GM23338 (cell line): ENCODE data around the gene HOXB3.

Experiments used
- CREB1 ChIP-seq: fragments of 250-450 bp; sonication (Bioruptor Pico); IDR thresholded peaks from 2 replicates; pipeline ENCODE4 v1.5.0; 2020; ENCODE audit warnings: low read depth, mild to moderate bottlenecking, moderate library complexity
- ETS1 ChIP-seq: IDR thresholded peaks from 2 replicates; pipeline ENCODE4 v1.6.1; 2016; ENCODE audit warnings: antibody characterized with exemption
- EZH2 ChIP-seq: fragments of 200-600 bp; sonication (generic); IDR thresholded peaks from one replicate; pipeline ENCODE4 v1.8.0; 2017; ENCODE audit warnings: antibody characterized with exemption, mild to moderate bottlenecking, low read depth; ENCODE audit not compliant: unreplicated experiment
- EZH2phosphoT487 ChIP-seq: fragments of 200-600 bp; sonication (generic); IDR thresholded peaks from one replicate; pipeline ENCODE4 v1.8.1; 2018; ENCODE audit warnings: antibody characterized with exemption; ENCODE audit not compliant: unreplicated experiment
- POLR2AphosphoS5 ChIP-seq: IDR thresholded peaks from 2 replicates; pipeline ENCODE4 v1.6.1; 2016; ENCODE audit warnings: antibody characterized with exemption, low read depth
- ZNF331 ChIP-seq: fragments of 250-450 bp; sonication (Bioruptor Pico); IDR thresholded peaks from 2 replicates; pipeline ENCODE4 v1.5.0; 2020; ENCODE audit warnings: low read depth, mild to moderate bottlenecking, moderate library complexity
- TF ChIP-seq, protein P1 (sequence below), 2 experiments: fragments of 200-600 bp in 1 of 2; sonication (generic) in 1 of 2; conservative IDR thresholded peaks; 2 replicates each; pipeline versions ENCODE4 v1.5.1 to v1.6.1; 2016 to 2017; ENCODE audit warnings: antibody characterized with exemption in 2 of 2, low read depth in 2 of 2, mild to moderate bottlenecking in 2 of 2, moderate library complexity in 1 of 2
- TF ChIP-seq, protein P2 (sequence below): fragments of 250-450 bp; sonication (Bioruptor Pico); IDR thresholded peaks from 2 replicates; pipeline ENCODE4 v1.5.0; 2020; ENCODE audit warnings: mild to moderate bottlenecking, moderate library complexity
- TF ChIP-seq, protein P3 (sequence below): IDR thresholded peaks from one replicate; pipeline ENCODE4 v1.6.1; 2018; ENCODE audit warnings: antibody characterized with exemption; ENCODE audit not compliant: unreplicated experiment

- TF ChIP-seq, protein P1, sequence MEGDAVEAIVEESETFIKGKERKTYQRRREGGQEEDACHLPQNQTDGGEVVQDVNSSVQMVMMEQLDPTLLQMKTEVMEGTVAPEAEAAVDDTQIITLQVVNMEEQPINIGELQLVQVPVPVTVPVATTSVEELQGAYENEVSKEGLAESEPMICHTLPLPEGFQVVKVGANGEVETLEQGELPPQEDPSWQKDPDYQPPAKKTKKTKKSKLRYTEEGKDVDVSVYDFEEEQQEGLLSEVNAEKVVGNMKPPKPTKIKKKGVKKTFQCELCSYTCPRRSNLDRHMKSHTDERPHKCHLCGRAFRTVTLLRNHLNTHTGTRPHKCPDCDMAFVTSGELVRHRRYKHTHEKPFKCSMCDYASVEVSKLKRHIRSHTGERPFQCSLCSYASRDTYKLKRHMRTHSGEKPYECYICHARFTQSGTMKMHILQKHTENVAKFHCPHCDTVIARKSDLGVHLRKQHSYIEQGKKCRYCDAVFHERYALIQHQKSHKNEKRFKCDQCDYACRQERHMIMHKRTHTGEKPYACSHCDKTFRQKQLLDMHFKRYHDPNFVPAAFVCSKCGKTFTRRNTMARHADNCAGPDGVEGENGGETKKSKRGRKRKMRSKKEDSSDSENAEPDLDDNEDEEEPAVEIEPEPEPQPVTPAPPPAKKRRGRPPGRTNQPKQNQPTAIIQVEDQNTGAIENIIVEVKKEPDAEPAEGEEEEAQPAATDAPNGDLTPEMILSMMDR (conservative IDR thresholded peaks at IDR 0.05; ENCODE audit: low read depth in 2 of 2): no peak
- TF ChIP-seq, protein P2, sequence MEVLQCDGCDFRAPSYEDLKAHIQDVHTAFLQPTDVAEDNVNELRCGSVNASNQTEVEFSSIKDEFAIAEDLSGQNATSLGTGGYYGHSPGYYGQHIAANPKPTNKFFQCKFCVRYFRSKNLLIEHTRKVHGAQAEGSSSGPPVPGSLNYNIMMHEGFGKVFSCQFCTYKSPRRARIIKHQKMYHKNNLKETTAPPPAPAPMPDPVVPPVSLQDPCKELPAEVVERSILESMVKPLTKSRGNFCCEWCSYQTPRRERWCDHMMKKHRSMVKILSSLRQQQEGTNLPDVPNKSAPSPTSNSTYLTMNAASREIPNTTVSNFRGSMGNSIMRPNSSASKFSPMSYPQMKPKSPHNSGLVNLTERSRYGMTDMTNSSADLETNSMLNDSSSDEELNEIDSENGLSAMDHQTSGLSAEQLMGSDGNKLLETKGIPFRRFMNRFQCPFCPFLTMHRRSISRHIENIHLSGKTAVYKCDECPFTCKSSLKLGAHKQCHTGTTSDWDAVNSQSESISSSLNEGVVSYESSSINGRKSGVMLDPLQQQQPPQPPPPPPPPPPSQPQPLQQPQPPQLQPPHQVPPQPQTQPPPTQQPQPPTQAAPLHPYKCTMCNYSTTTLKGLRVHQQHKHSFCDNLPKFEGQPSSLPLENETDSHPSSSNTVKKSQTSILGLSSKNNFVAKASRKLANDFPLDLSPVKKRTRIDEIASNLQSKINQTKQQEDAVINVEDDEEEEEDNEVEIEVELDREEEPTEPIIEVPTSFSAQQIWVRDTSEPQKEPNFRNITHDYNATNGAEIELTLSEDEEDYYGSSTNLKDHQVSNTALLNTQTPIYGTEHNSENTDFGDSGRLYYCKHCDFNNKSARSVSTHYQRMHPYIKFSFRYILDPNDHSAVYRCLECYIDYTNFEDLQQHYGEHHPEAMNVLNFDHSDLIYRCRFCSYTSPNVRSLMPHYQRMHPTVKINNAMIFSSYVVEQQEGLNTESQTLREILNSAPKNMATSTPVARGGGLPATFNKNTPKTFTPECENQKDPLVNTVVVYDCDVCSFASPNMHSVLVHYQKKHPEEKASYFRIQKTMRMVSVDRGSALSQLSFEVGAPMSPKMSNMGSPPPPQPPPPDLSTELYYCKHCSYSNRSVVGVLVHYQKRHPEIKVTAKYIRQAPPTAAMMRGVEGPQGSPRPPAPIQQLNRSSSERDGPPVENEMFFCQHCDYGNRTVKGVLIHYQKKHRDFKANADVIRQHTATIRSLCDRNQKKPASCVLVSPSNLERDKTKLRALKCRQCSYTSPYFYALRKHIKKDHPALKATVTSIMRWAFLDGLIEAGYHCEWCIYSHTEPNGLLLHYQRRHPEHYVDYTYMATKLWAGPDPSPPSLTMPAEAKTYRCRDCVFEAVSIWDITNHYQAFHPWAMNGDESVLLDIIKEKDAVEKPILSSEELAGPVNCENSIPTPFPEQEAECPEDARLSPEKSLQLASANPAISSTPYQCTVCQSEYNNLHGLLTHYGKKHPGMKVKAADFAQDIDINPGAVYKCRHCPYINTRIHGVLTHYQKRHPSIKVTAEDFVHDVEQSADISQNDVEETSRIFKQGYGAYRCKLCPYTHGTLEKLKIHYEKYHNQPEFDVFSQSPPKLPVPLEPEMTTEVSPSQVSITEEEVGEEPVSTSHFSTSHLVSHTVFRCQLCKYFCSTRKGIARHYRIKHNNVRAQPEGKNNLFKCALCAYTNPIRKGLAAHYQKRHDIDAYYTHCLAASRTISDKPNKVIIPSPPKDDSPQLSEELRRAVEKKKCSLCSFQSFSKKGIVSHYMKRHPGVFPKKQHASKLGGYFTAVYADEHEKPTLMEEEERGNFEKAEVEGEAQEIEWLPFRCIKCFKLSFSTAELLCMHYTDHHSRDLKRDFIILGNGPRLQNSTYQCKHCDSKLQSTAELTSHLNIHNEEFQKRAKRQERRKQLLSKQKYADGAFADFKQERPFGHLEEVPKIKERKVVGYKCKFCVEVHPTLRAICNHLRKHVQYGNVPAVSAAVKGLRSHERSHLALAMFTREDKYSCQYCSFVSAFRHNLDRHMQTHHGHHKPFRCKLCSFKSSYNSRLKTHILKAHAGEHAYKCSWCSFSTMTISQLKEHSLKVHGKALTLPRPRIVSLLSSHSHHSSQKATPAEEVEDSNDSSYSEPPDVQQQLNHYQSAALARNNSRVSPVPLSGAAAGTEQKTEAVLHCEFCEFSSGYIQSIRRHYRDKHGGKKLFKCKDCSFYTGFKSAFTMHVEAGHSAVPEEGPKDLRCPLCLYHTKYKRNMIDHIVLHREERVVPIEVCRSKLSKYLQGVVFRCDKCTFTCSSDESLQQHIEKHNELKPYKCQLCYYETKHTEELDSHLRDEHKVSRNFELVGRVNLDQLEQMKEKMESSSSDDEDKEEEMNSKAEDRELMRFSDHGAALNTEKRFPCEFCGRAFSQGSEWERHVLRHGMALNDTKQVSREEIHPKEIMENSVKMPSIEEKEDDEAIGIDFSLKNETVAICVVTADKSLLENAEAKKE (CRISPR knock-in tag): no peak
- peak; percentile 75 for TF ChIP-seq EZH2
- TF ChIP-seq EZH2phosphoT487: no peak
- no peak for TF ChIP-seq POLR2AphosphoS5
- TF ChIP-seq CREB1 (CRISPR knock-in tag): no peak
- TF ChIP-seq ETS1: no peak
- no peak for TF ChIP-seq ZNF331 (CRISPR knock-in tag)
- TF ChIP-seq, protein P3, sequence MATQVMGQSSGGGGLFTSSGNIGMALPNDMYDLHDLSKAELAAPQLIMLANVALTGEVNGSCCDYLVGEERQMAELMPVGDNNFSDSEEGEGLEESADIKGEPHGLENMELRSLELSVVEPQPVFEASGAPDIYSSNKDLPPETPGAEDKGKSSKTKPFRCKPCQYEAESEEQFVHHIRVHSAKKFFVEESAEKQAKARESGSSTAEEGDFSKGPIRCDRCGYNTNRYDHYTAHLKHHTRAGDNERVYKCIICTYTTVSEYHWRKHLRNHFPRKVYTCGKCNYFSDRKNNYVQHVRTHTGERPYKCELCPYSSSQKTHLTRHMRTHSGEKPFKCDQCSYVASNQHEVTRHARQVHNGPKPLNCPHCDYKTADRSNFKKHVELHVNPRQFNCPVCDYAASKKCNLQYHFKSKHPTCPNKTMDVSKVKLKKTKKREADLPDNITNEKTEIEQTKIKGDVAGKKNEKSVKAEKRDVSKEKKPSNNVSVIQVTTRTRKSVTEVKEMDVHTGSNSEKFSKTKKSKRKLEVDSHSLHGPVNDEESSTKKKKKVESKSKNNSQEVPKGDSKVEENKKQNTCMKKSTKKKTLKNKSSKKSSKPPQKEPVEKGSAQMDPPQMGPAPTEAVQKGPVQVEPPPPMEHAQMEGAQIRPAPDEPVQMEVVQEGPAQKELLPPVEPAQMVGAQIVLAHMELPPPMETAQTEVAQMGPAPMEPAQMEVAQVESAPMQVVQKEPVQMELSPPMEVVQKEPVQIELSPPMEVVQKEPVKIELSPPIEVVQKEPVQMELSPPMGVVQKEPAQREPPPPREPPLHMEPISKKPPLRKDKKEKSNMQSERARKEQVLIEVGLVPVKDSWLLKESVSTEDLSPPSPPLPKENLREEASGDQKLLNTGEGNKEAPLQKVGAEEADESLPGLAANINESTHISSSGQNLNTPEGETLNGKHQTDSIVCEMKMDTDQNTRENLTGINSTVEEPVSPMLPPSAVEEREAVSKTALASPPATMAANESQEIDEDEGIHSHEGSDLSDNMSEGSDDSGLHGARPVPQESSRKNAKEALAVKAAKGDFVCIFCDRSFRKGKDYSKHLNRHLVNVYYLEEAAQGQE: no peak
These were observed 38.8 kb upstream of the HOXB3 start for GRCh38 chr17:48628649-48629410.
